Sigmoid colon (tissue), 4 donors: ENCODE results near the gene LGALS1.

Experiments
- POLR2A ChIP-seq, 2 donors: fragments of 450-650 bp; IDR thresholded peaks; one replicate each; pipeline ENCODE4 v1.6.1; 2016; ENCODE audit warnings: antibody characterized with exemption in 2 of 2, mild to moderate bottlenecking in 2 of 2, moderate library complexity in 2 of 2
- POLR2AphosphoS5 ChIP-seq, 4 donors: sonication (generic); formaldehyde crosslinking; IDR thresholded peaks; one replicate each; pipeline ENCODE4 v1.6.1; 2017; ENCODE audit warnings: antibody characterized with exemption in 4 of 4
- TF ChIP-seq, protein P1 (sequence below), 4 experiments: fragments of 450-650 bp in 3 of 4; fragments of 200-600 bp in 1 of 4; IDR thresholded peaks; one replicate each; pipeline ENCODE4 v1.5.1; 2016 to 2019; ENCODE audit warnings: antibody characterized with exemption in 4 of 4, mild to moderate bottlenecking in 3 of 4, moderate library complexity in 2 of 4

DNA sequence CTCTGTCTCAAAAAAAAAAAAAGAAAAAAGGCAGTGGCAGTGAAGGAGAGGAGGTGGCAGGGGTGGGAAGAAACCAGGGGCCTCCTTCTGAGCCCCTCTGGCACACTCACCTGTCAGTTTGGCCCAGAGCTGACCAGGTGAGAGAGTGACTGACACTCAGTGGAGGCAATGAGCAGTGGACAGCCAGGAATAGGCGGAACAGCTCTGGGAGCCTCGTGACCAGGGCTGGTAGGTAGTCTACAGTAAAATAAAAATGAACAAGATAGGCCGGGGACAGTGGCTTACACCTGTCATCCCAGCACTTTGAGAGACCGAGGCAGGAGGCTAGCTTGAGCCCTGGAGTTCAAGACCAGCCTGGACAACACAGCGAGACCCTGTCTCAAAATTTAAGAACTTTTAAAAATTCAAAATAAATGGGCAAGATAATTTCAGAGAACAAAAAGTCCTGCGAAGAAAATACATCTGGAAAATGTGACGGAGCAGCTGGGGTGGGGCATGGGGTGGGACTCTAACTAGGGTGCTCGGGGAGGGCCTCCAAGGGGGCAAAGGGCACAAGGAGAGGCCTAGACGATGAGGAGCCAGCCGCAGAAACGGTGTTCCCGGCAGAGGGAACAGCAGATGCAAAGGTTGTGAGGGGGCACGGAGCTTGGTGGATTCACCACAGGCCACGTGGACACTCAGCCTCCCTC lies 20.7 kb upstream of the LGALS1 start:
- TF ChIP-seq, protein P1, sequence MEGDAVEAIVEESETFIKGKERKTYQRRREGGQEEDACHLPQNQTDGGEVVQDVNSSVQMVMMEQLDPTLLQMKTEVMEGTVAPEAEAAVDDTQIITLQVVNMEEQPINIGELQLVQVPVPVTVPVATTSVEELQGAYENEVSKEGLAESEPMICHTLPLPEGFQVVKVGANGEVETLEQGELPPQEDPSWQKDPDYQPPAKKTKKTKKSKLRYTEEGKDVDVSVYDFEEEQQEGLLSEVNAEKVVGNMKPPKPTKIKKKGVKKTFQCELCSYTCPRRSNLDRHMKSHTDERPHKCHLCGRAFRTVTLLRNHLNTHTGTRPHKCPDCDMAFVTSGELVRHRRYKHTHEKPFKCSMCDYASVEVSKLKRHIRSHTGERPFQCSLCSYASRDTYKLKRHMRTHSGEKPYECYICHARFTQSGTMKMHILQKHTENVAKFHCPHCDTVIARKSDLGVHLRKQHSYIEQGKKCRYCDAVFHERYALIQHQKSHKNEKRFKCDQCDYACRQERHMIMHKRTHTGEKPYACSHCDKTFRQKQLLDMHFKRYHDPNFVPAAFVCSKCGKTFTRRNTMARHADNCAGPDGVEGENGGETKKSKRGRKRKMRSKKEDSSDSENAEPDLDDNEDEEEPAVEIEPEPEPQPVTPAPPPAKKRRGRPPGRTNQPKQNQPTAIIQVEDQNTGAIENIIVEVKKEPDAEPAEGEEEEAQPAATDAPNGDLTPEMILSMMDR (IDR thresholded peaks at IDR 0.05): no peak
- TF ChIP-seq POLR2A (IDR thresholded peaks at IDR 0.05) (no peak), POLR2AphosphoS5 (IDR thresholded peaks at IDR 0.05) (no peak)
